Chondrocyte (in vitro differentiated cells): ENCODE results near the gene KRTAP1-1. TPM values are rescaled to one million over a fixed set of nuclear protein-coding genes. Genes with fewer than 3 reads are reported as not detected.
"Not testable (repeated sequence)": the region's sequence is repeated elsewhere in the genome, so short reads cannot be mapped to it uniquely, and the experiment has no call there.

ENCODE experiments used
- DNase-seq: peaks from one replicate; pipeline ENCODE4 v3.0.0; 2021; ENCODE audit warnings: mixed read lengths, low spot score
- H3K27ac Mint-ChIP-seq: one replicate; pipeline ENCODE4 v1.8.0; 2021; ENCODE audit warnings: mild to moderate bottlenecking, moderate library complexity, mixed read lengths; ENCODE audit not compliant: unreplicated experiment
- H3K27me3 Mint-ChIP-seq: 2 replicates; pipeline ENCODE4 v1.8.0; 2021; ENCODE audit warnings: low read depth, mixed read lengths
- H3K36me3 Mint-ChIP-seq: 2 replicates; pipeline ENCODE4 v1.8.0; 2021; ENCODE audit warnings: low read depth, mixed read lengths
- H3K4me1 Mint-ChIP-seq: 2 replicates; pipeline ENCODE4 v1.8.0; 2021; ENCODE audit warnings: low read depth, mild to moderate bottlenecking, mixed read lengths
- H3K4me3 Mint-ChIP-seq: one replicate; pipeline ENCODE4 v1.8.0; 2021; ENCODE audit warnings: mild to moderate bottlenecking, moderate library complexity, mixed read lengths; ENCODE audit not compliant: unreplicated experiment
- H3K9me3 Mint-ChIP-seq: 2 replicates; pipeline ENCODE4 v1.8.0; 2021; ENCODE audit warnings: low read depth, mixed read lengths
- CTCF ChIP-seq: fragments of 200-600 bp; sonication (generic); IDR thresholded peaks from 2 replicates; pipeline ENCODE4 v1.5.0; 2021; ENCODE audit warnings: antibody characterized with exemption, mild to moderate bottlenecking, moderate library complexity
- total RNA-seq: library from RNA; stranded (reverse); gene quantifications from 3 replicates; pipeline ENCODE4 v1.2.1, GENCODE V29; 2021

The KRTAP1-1 gene
- total RNA-seq, 1 donor from 2014 or later = not detected

DNA sequence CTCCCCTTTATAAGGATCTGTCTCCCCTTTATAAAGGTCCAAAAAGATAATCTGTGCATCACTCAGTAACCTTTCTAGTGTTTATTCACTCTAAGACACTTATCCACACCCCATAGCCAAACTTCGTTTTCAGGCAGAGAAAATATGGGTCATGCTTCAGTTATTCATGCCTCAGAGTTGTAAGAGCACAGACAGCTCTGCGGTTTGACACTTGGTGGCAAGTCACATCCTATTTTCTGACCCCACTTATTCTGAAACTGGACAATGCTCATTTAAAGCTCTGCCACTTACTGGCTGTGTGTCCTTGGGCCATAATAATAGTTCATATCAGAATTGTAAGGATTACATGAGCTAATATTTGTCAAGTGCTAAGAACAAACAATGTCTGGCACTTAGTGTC, 7.9 kb upstream of the KRTAP1-1 start:
- Mint-ChIP-seq H3K27me3 (no peaks in the 10 kb centered on the region), H3K4me1 (peaks cover 23% of the 10 kb centered on the region), H3K9me3 (peaks cover 6% of the 10 kb centered on the region), H3K36me3 (peaks cover 2% of the 10 kb centered on the region), H3K27ac (peak overlapping the region; percentile 60), H3K4me3 (no peak overlapping the region)
- no peak for TF ChIP-seq CTCF
- no peak for DNase-seq

DNA sequence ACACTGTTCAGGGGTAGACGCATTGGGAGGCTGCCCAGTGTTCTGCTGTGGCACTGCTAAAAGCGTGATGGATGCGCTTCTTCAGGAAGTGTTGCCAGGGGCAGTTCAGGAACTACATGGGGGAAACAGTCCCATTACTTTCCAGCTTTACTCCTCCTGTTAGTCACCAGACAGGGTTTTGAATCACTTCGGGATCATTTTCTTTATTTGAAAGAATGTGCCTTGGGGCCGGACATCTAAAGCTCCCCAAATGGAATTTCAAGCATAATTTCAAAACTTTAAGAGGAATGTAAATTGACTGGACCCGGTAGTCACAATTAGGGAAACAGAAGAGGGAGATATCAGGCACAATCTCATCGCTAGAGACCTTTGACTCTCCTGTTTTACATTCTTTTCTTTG, 7.2 kb upstream of the KRTAP1-1 start:
- Mint-ChIP-seq H3K4me1 (peaks cover 23% of the 10 kb centered on the region), H3K27ac (peak overlapping the region; percentile 60), H3K9me3 (peaks cover 7% of the 10 kb centered on the region), H3K36me3 (no peaks in the 10 kb centered on the region), H3K27me3 (no peaks in the 10 kb centered on the region), H3K4me3 (peak overlapping the region; percentile 9)
- TF ChIP-seq CTCF = no peak
- no peak for DNase-seq

DNA sequence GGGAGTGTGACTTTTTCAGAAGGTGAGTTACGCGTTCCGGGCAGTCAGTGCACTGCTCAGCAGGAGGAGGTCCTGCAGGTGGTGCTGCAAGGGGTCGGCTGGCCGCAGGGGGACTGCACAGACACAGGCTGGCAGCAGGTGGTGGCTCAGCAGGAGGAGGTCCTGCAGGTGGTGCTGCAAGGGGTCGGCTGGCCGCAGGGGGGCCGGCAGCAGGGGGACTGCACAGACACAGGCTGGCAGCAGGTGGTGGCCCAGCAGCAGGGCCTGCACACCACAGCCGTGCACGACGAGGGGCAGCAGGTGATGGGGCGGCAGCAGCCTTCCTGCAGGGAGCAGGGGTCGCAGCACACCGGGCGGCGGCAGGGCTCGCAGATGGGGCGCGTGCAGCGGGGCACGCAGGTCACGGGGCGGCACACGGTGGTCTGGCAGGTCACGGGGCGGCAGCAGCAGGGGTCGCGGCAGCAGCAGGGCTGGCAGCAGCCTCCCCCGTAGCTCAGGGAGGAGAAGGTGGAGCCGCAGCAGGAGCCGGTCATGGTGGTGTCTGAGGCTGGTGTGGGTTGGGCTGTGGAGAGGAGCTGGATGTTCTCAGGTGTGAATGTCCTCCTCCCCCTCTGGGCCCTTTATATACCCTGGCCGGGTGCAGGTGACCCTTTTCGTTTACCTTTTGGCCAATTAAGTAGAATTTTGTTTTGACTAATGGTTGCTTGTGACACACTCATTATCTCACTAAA, 5.7 kb upstream of the KRTAP1-1 start, which contains the start of gene KRTAP2-1:
KRTAP2-1 (minus strand) TSS at position 582 of the 731 bp plus-strand sequence; CDS start at position 533, 49 bp downstream.
- H3K4me3 Mint-ChIP-seq, H3K9me3 Mint-ChIP-seq, H3K27me3 Mint-ChIP-seq, DNase-seq, H3K36me3 Mint-ChIP-seq: not testable (repeated sequence)
- H3K4me1 Mint-ChIP-seq = peaks cover 23% of the 10 kb centered on the region
- peak within 1 kb of the TSS; percentile 60 for H3K27ac Mint-ChIP-seq

DNA sequence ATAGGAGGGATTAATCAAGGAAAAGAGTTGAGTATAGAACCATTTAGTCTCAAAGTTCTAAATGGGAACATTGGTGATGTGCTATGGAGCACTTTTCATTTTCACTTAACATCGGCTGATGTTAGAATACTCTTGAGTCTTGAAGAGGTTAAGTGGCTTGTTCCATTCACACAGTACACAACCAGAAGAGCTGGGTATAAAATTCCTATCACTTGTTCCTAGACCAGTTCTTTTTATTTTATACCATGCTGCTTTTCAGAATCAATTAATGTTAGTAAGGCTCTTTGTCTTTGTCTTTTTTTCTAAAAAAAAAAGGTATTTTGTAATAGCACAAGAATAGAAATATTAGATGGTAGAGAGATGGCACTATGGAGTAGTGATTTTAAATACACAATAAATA, 1.7 kb upstream of the KRTAP1-1 start:
- H3K27me3 Mint-ChIP-seq = no peaks in the 10 kb centered on the region
- TF ChIP-seq CTCF = no peak
- no peak for DNase-seq
- H3K4me1 Mint-ChIP-seq = peaks cover 7% of the 10 kb centered on the region
- H3K4me3 Mint-ChIP-seq = no peak overlapping the region
- peaks cover 9% of the 10 kb centered on the region for H3K9me3 Mint-ChIP-seq
- peaks cover 1% of the 10 kb centered on the region for H3K36me3 Mint-ChIP-seq
- no peak overlapping the region for H3K27ac Mint-ChIP-seq

DNA sequence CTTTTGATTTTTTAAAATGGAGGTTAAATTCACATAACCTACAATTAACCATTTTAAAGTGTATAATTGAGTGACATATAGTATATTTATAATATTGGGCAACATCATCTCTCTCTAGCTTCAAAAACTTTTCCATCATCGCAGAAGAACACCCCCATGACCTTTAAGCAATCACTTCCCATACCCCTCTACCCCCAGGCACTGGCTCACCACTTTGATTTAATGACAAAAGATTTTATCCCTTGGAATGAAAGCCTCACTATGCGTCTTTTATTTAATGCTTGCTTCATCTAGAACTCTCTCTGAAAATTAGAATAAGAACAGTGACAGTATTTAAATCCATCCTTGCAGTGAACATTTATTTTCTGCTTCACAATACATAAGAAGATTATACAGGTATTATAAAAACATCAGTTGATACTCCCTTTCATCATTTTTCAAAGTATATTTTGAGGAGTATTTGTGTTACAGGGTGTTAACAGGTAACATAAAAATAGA, 3.3 kb downstream of the KRTAP1-1 start:
- Mint-ChIP-seq H3K4me3 (no peak overlapping the region), H3K4me1 (no peaks in the 10 kb centered on the region), H3K9me3 (peaks cover 3% of the 10 kb centered on the region), H3K27me3 (no peaks in the 10 kb centered on the region), H3K36me3 (peaks cover 1% of the 10 kb centered on the region), H3K27ac (no peak overlapping the region)
- DNase-seq = no peak
- TF ChIP-seq CTCF = no peak

DNA sequence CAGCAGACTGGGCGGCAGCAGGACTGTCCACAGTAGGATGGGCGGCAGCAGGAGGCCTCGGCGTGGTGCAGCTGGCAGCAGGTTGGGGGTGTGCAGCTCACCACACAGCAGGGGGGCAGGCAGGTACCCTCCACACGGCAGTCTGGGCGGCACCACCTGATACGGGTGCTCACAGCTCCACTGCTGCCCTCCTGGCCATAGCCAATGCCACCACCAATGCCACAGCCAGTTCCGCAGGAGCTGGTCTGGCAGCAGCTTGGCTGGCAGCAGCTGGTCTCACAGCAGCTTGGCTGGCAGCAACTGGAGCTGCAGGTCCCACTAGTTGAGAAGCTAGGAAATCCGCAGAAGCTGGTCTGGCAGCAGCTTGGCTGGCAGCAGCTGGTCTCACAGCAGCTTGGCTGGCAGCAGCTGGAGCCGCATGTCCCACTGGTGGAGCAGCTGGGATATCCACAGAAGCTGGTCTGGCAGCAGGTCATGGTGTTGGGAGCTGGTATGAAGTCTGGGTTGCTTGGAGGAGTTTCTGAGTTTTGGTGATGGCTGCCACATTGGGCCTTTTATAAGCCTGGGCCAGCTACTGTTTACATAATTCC, 6.8 kb downstream of the KRTAP1-1 start, which contains the start of gene KRTAP1-3:
KRTAP1-3 (minus strand) TSS at position 529 of the 590 bp plus-strand sequence; CDS start at position 476, 53 bp downstream.
- not testable (repeated sequence) for H3K9me3 Mint-ChIP-seq, H3K4me1 Mint-ChIP-seq, H3K4me3 Mint-ChIP-seq, H3K36me3 Mint-ChIP-seq, H3K27me3 Mint-ChIP-seq, DNase-seq, H3K27ac Mint-ChIP-seq
